HG03460 (cell line): Measurements from ENCODE around the gene KCTD16.

Source experiments
- ATAC-seq: cut with Tn5 transposase; IDR thresholded peaks from one replicate; pipeline ENCODE4 v1.9.1; 2021; ENCODE audit not compliant: unreplicated experiment

KCTD16 gene

GRCh38 chr5:144329681-144330080 lies 159.0 kb downstream of the KCTD16 start:
- ATAC-seq, result no peak

- no peak for ATAC-seq
Measured at GRCh38 chr5:144331361-144331760, 160.7 kb downstream of the KCTD16 start.

- no peak for ATAC-seq
Measured at GRCh38 chr5:144332265-144332664, 161.6 kb downstream of the KCTD16 start.

- peak; percentile 48 for ATAC-seq
Measured at GRCh38 chr5:144333336-144333920, 162.8 kb downstream of the KCTD16 start.

- peak; percentile 59 for ATAC-seq
Measured at GRCh38 chr5:144335561-144335960, 164.9 kb downstream of the KCTD16 start.

GRCh38 chr5:144336191-144336961 lies 165.7 kb downstream of the KCTD16 start:
- no peak for ATAC-seq

- no peak for ATAC-seq
Measured at GRCh38 chr5:144352330-144352729, 181.7 kb downstream of the KCTD16 start.

GRCh38 chr5:144352732-144353317 lies 182.2 kb downstream of the KCTD16 start:
- ATAC-seq, result no peak

GRCh38 chr5:144356489-144356888 lies 185.8 kb downstream of the KCTD16 start:
- ATAC-seq, result no peak

- ATAC-seq, result no peak
Measured at GRCh38 chr5:144361406-144361805, 190.7 kb downstream of the KCTD16 start.

GRCh38 chr5:144365885-144366284 lies 195.2 kb downstream of the KCTD16 start:
- ATAC-seq, result no peak

GRCh38 chr5:144367991-144368390 lies 197.3 kb downstream of the KCTD16 start:
- ATAC-seq, result no peak

GRCh38 chr5:144368556-144368955 lies 197.9 kb downstream of the KCTD16 start:
- ATAC-seq, result no peak

- ATAC-seq, result no peak
Measured at GRCh38 chr5:144369006-144369405, 198.3 kb downstream of the KCTD16 start.

- no peak for ATAC-seq
Measured at GRCh38 chr5:144370273-144370672, 199.6 kb downstream of the KCTD16 start.

- no peak for ATAC-seq
Measured at GRCh38 chr5:144374637-144375036, 204.0 kb downstream of the KCTD16 start.

GRCh38 chr5:144377207-144377606 lies 206.5 kb downstream of the KCTD16 start:
- ATAC-seq, result no peak

GRCh38 chr5:144378681-144379080 lies 208.0 kb downstream of the KCTD16 start:
- no peak for ATAC-seq

GRCh38 chr5:144385597-144385996 lies 214.9 kb downstream of the KCTD16 start:
- ATAC-seq, result no peak

- no peak for ATAC-seq
Measured at GRCh38 chr5:144386315-144386714, 215.6 kb downstream of the KCTD16 start.

GRCh38 chr5:144390133-144390532 lies 219.5 kb downstream of the KCTD16 start:
- no peak for ATAC-seq

- ATAC-seq, result no peak
Measured at GRCh38 chr5:144391044-144391443, 220.4 kb downstream of the KCTD16 start.
